GM19438 (cell line): ENCODE data around the gene NRG2.

ENCODE experiments used
- ATAC-seq: cut with Tn5 transposase; IDR thresholded peaks from one replicate; pipeline ENCODE4 v1.9.1; 2021; ENCODE audit warnings: low read depth; ENCODE audit not compliant: unreplicated experiment

Gene NRG2

DNA sequence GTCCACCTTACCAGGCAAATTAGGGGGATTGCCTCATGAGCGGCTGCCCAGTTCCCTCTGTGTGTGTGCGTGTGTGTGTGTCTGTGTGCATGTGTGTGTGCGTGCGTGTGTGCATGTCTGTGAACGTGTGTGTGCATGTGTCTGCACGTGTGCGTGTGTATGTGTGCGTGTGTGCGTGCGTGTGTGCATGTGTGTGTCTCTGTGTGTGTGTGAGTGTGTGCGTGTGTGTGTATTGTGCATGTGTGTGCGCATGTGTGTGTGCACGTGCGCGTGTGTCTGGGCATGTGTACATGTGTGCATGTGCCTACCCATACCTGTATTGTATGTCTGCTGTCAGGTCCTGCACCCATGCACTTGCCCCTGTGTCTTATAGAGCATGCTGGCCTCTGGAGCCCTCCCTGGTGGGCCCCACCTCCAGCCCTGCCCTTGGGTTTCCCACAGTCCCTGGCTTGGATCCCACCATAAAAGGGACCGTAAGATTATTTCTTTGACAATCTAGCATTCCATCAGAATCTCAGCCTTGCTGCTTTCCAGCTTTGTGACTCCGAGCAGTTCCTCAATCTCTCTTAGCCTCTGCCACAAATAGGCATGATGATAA, 238.2 kb downstream of the NRG2 start:
- ATAC-seq = no peak

DNA sequence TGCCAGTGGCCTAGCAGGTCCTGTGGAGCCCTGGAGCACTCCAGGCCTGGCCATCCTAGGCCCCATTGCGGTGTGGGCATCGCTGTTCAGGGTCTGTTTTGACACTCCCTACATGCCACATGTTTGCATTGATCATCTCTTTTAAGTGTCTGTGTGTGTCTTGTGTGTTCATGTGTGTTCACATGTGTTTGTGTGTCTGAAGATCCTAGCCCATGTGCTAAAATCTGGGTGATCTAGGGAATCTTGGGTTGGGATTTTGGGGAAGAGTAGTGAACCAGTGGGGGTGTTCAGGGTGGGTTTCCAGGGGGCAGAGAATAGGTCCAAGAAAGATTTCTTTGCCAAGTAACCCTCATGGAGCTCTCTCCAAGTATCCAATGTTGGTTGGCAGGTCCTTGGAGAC, 239.1 kb downstream of the NRG2 start:
- ATAC-seq = no peak

DNA sequence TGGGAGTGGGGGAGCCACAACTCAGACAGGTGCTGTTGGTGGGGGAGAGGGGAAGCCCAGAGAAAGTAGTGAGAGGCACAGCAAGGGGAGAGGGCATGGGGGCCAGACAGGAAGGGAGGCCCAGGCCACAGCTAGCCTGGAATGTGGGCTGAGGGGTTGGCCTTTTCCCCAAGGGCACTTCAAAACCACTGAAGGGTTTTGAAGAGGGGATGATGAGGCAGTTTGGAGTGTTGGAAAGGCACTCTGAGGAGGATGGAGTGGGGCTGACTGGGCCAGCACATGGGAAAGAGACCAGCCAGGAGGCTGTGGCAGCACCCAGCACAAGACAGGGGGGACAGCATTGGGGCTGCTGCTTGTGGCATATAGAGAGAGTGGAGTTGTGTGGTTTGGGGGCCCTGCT, 243.7 kb downstream of the NRG2 start:
- ATAC-seq = no peak

DNA sequence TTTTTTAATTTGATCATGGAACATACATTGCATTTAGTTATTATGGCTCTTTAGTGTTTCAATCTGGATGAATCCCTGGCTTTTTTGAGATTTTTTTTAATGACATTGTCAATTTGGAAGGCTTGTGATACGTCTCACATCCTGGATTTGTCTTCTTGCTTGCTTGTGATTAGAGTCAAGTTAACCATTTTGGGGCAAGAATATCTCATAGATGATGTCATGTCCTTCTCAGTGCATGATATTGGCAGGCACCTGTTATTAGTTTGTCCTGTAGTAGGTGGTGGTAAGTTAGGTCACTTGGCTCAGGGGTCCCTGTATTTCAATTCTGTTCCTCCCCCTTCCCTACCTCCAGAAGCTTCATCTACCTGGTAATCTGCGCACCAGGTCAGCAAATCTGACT, 244.2 kb downstream of the NRG2 start:
- no peak for ATAC-seq

DNA sequence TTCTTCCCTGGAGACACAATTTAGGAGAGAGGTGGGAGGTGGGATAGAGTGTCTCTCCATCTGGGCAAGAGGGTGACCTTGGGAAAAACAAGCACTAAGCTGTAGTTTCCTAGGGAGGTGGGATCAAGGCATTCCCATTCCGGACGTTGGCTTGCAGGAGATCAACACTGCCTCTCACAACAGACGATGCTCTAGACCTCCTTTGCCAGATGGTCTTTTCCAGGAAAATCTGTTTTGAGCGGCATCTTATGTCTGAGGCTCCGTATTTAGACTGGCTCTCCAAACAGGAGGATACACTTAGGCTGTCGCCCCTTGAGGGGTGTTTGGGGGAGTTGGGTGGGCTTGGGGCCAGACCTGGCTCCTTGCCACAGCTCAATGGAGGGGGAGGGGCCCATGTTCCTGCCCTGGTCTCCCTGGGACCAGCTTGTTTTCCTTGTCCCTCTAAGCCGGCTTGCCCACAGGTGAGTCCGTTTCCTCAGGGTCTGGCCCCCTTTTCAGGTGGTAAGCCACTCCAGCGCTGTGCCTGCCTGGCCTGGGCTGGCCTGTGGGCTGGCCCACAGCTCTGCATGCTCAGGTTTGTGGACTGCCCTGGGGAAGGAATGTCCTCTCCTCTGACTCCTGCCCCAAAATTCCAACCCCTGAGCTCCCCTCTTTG, 245.1 kb downstream of the NRG2 start:
- no peak for ATAC-seq

DNA sequence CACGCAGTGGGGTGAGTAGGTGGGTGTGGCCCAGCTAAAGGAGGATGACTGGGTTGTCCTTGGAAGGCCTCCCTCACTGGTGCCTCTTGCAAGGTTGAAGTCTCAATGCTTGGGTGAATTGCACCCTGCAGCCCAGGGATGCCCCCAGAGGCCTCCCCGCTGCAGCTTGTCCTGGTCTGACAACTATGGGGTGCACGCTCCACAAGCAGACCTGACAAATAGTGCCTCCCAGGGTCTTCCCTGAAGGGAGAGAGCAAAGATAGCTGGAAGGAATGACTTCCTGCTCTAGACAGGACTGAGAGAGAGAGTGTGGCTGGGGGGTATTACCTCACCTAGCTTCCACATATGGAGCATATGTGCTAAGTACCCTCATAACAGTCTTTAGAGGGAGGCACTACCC, 245.8 kb downstream of the NRG2 start:
- no peak for ATAC-seq
